ENCODE results near the gene KRTAP2-4.
"Not testable (repeated sequence)": the region's sequence is repeated elsewhere in the genome, so short reads cannot be mapped to it uniquely, and the experiment has no call there.

The KRTAP2-4 gene

GRCh38 chr17:41096055-41096454 is 30.4 kb upstream of the KRTAP2-4 start:
- no peak for TF ChIP-seq EZH2phosphoT487 (IDR thresholded peaks at IDR 0.05; ENCODE audit: borderline replicate concordance, low read length)
- H3K27me3 ChIP-seq (ENCODE audit: control insufficient read depth, low read length), result no peaks in the 10 kb centered on the region
- no peaks in the 10 kb centered on the region for H3K79me2 ChIP-seq (ENCODE audit: control insufficient read depth, low read length)
- no peaks in the 10 kb centered on the region for H3K36me3 ChIP-seq (ENCODE audit: control insufficient read depth, low read length)
- H3K4me1 ChIP-seq (ENCODE audit: control insufficient read depth, low read length), result peaks cover 6% of the 10 kb centered on the region
- no peak overlapping the region for H3K4me2 ChIP-seq (ENCODE audit: low read length)
- peaks cover 10% of the 10 kb centered on the region for H3K9me3 ChIP-seq (ENCODE audit: control insufficient read depth, insufficient read depth, low read length)
- H3K27ac ChIP-seq (ENCODE audit: low read depth, low read length), result no peak overlapping the region
- H3F3A ChIP-seq (ENCODE audit: control insufficient read depth, insufficient read depth), result no peaks in the 10 kb centered on the region
- H3K9me2 ChIP-seq (replicated peaks; ENCODE audit: control insufficient read depth, low read length), result no peaks in the 10 kb centered on the region
- no peak overlapping the region for H3K4me3 ChIP-seq (ENCODE audit: low read length)
- no peaks in the 10 kb centered on the region for H4K20me1 ChIP-seq (ENCODE audit: control insufficient read depth, insufficient read depth, low read depth, low read length)

DNA sequence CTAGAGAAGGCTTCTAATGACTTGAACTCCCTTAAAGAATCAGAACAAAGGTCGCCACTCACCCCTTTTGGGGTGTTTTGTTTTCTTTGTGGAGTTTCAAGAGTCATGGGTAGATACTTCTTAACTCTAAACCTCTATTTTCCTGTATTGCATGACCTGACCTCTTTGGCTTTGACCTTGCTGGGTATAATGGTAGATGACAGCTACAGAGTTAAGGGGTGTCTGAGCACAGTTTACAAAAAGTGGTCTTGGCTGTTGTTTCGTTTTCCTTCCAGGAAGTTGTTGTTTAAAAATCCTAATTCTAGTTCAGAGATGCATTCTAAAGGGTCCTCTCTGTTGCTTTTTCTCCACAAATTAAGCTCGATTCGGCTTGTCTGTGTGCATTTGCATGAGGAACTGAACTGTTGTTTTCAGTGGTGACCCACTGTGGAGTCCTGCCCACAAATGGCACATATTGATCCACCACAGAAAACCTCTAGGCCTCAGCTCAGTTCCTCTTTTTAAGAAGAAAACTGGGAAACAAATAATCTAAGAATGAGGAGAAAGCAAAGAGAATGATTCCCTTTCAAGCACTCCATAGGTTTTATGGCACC is 23.2 kb upstream of the KRTAP2-4 start:
- H3K36me3 ChIP-seq (ENCODE audit: control insufficient read depth, low read length); H3K4me2 ChIP-seq (ENCODE audit: low read length): not testable (repeated sequence)

GRCh38 chr17:41084100-41084856 is 18.6 kb upstream of the KRTAP2-4 start, which contains the start of gene KRTAP4-7:
Gene KRTAP4-7, plus strand, starts transcription at chr17:41084150. Its CDS starts 57 bp downstream, at chr17:41084207.
- not testable (repeated sequence) for H3K4me1 ChIP-seq (ENCODE audit: control insufficient read depth, low read length); H3K36me3 ChIP-seq (ENCODE audit: control insufficient read depth, low read length); H3F3A ChIP-seq (ENCODE audit: control insufficient read depth, insufficient read depth); H3K9me3 ChIP-seq (ENCODE audit: control insufficient read depth, insufficient read depth, low read length); H3K79me2 ChIP-seq (ENCODE audit: control insufficient read depth, low read length); H3K27me3 ChIP-seq (ENCODE audit: control insufficient read depth, low read length); H3K9me2 ChIP-seq (replicated peaks; ENCODE audit: control insufficient read depth, low read length); H3K27ac ChIP-seq (ENCODE audit: low read depth, low read length); H3K4me3 ChIP-seq (ENCODE audit: low read length); H3K4me2 ChIP-seq (ENCODE audit: low read length); H4K20me1 ChIP-seq (ENCODE audit: control insufficient read depth, insufficient read depth, low read depth, low read length)

More for the DNA sequence above, 23.2 kb upstream of the KRTAP2-4 start:
- not testable (repeated sequence) for H3K9me2 ChIP-seq (replicated peaks; ENCODE audit: control insufficient read depth, low read length); H3K27ac ChIP-seq (ENCODE audit: low read depth, low read length); H3F3A ChIP-seq (ENCODE audit: control insufficient read depth, insufficient read depth); H3K79me2 ChIP-seq (ENCODE audit: control insufficient read depth, low read length); H4K20me1 ChIP-seq (ENCODE audit: control insufficient read depth, insufficient read depth, low read depth, low read length); H3K4me1 ChIP-seq (ENCODE audit: control insufficient read depth, low read length); H3K4me3 ChIP-seq (ENCODE audit: low read length); H3K9me3 ChIP-seq (ENCODE audit: control insufficient read depth, insufficient read depth, low read length); H3K27me3 ChIP-seq (ENCODE audit: control insufficient read depth, low read length)

GRCh38 chr17:41083427-41083826 is 17.7 kb upstream of the KRTAP2-4 start:
- not testable (repeated sequence) for H3K27ac ChIP-seq (ENCODE audit: low read depth, low read length); H3K4me3 ChIP-seq (ENCODE audit: low read length); H3K9me3 ChIP-seq (ENCODE audit: control insufficient read depth, insufficient read depth, low read length); H3K4me1 ChIP-seq (ENCODE audit: control insufficient read depth, low read length); H4K20me1 ChIP-seq (ENCODE audit: control insufficient read depth, insufficient read depth, low read depth, low read length); H3K4me2 ChIP-seq (ENCODE audit: low read length); H3K36me3 ChIP-seq (ENCODE audit: control insufficient read depth, low read length); H3K27me3 ChIP-seq (ENCODE audit: control insufficient read depth, low read length); H3F3A ChIP-seq (ENCODE audit: control insufficient read depth, insufficient read depth); H3K79me2 ChIP-seq (ENCODE audit: control insufficient read depth, low read length); H3K9me2 ChIP-seq (replicated peaks; ENCODE audit: control insufficient read depth, low read length)

DNA sequence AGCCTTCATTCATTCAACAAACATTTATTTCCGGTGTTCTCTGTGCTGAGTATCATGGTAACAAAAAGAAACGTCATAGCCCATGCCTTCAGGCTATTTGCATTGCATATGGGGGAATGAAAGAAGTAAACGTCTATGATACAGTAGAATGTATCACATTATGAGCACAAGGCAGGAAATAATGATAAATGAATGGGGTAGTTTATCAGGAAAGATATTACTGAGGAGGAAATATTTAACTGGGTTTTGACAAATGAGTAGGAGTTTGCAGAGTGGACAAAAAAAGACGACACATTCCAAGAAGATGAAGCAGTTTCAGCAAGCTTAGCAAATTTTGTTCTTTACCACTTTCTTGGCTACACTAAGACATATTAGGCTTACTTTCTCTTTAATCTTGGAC is 16.9 kb upstream of the KRTAP2-4 start:
- Histone ChIP-seq H3K27me3 (ENCODE audit: control insufficient read depth, low read length) (no peaks in the 10 kb centered on the region), H3K4me1 (ENCODE audit: control insufficient read depth, low read length) (no peaks in the 10 kb centered on the region), H3K4me3 (ENCODE audit: low read length) (no peak overlapping the region), H4K20me1 (ENCODE audit: control insufficient read depth, insufficient read depth, low read depth, low read length) (no peaks in the 10 kb centered on the region), H3K4me2 (ENCODE audit: low read length) (no peak overlapping the region), H3K36me3 (ENCODE audit: control insufficient read depth, low read length) (no peaks in the 10 kb centered on the region), H3K9me3 (ENCODE audit: control insufficient read depth, insufficient read depth, low read length) (no peaks in the 10 kb centered on the region), H3K9me2 (replicated peaks; ENCODE audit: control insufficient read depth, low read length) (no peaks in the 10 kb centered on the region), H3F3A (ENCODE audit: control insufficient read depth, insufficient read depth) (no peaks in the 10 kb centered on the region), H3K27ac (ENCODE audit: low read depth, low read length) (no peak overlapping the region), H3K79me2 (ENCODE audit: control insufficient read depth, low read length) (no peaks in the 10 kb centered on the region)
- TF ChIP-seq CTCF (IDR thresholded peaks at IDR 0.05; ENCODE audit: low read depth, low read length, poor library complexity, severe bottlenecking) (no peak), EZH2phosphoT487 (IDR thresholded peaks at IDR 0.05; ENCODE audit: borderline replicate concordance, low read length) (no peak)
